Measurements from ENCODE around the gene R3HDM2.
"Not testable (repeated sequence)": the region's sequence is repeated elsewhere in the genome, so short reads cannot be mapped to it uniquely, and the experiment has no call there.

The R3HDM2 gene

DNA sequence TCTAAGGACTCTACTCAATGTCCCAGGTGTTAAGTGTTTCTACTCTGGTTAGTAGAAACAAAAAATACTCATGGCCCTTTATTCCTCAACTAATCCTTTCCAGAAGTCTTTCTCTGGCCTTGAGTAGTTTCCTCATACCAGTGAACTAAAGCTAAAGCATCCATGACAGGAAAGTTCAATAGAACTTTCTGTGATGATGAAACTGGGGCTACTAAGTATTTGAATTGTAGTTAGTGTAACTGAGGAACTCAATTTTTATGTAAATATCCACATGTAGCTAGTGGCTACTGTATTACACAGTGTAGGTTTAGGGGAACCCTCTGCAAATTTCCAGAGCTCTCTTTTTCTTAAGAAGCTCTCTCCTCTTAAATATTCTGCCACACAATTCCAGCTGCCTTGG is 63.7 kb downstream of the R3HDM2 start:
- Histone ChIP-seq H3K4me1 (ENCODE audit: insufficient read depth, low read length, severe bottlenecking) (no peaks in the 10 kb centered on the region), H3K36me3 (ENCODE audit: insufficient read depth, low read length) (peaks cover 19% of the 10 kb centered on the region), H3K79me2 (ENCODE audit: insufficient read depth, low read length) (no peaks in the 10 kb centered on the region), H3K9ac (ENCODE audit: low read length) (no peak overlapping the region), H3K4me2 (ENCODE audit: low read length) (no peak overlapping the region), H3K27me3 (ENCODE audit: insufficient read depth, low read length) (no peaks in the 10 kb centered on the region), H3F3A (ENCODE audit: insufficient read depth, low read length) (no peaks in the 10 kb centered on the region), H3K9me3 (ENCODE audit: low read length) (peaks cover 14% of the 10 kb centered on the region; the same call in 1 of the 2 replicates), H3K4me3 (ENCODE audit: low read depth, low read length, poor library complexity, severe bottlenecking) (no peak overlapping the region), H3K27ac (ENCODE audit: low read depth, low read length, poor library complexity, severe bottlenecking) (no peak overlapping the region), H4K20me1 (ENCODE audit: insufficient read depth, low read length) (no peaks in the 10 kb centered on the region), H3K9me2 (ENCODE audit: low read depth, low read length) (no peaks in the 10 kb centered on the region), H2AFZ (ENCODE audit: low read length) (no peak overlapping the region)
- TF ChIP-seq EZH2 (IDR thresholded peaks at IDR 0.05; ENCODE audit: borderline replicate concordance, low read length), result no peak
- TF ChIP-seq, protein P1, sequence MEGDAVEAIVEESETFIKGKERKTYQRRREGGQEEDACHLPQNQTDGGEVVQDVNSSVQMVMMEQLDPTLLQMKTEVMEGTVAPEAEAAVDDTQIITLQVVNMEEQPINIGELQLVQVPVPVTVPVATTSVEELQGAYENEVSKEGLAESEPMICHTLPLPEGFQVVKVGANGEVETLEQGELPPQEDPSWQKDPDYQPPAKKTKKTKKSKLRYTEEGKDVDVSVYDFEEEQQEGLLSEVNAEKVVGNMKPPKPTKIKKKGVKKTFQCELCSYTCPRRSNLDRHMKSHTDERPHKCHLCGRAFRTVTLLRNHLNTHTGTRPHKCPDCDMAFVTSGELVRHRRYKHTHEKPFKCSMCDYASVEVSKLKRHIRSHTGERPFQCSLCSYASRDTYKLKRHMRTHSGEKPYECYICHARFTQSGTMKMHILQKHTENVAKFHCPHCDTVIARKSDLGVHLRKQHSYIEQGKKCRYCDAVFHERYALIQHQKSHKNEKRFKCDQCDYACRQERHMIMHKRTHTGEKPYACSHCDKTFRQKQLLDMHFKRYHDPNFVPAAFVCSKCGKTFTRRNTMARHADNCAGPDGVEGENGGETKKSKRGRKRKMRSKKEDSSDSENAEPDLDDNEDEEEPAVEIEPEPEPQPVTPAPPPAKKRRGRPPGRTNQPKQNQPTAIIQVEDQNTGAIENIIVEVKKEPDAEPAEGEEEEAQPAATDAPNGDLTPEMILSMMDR (IDR thresholded peaks at IDR 0.05; ENCODE audit: low read length), result no peak

- H3K4me3 ChIP-seq (ENCODE audit: low read depth, low read length, poor library complexity, severe bottlenecking), result no peak overlapping the region
- H3K4me1 ChIP-seq (ENCODE audit: insufficient read depth, low read length, severe bottlenecking), result no peaks in the 10 kb centered on the region
- no peaks in the 10 kb centered on the region for H3K79me2 ChIP-seq (ENCODE audit: insufficient read depth, low read length)
- H3K36me3 ChIP-seq (ENCODE audit: insufficient read depth, low read length), result peaks cover 15% of the 10 kb centered on the region
- H3K27me3 ChIP-seq (ENCODE audit: insufficient read depth, low read length), result no peaks in the 10 kb centered on the region
- peaks cover 14% of the 10 kb centered on the region; the same call in 1 of the 2 replicates for H3K9me3 ChIP-seq (ENCODE audit: low read length)
- no peak overlapping the region for H3K4me2 ChIP-seq (ENCODE audit: low read length)
- no peak overlapping the region for H2AFZ ChIP-seq (ENCODE audit: low read length)
- H3F3A ChIP-seq (ENCODE audit: insufficient read depth, low read length), result no peaks in the 10 kb centered on the region
- no peak overlapping the region for H3K27ac ChIP-seq (ENCODE audit: low read depth, low read length, poor library complexity, severe bottlenecking)
- TF ChIP-seq EZH2 (IDR thresholded peaks at IDR 0.05; ENCODE audit: borderline replicate concordance, low read length), result no peak
- TF ChIP-seq, protein P1 (IDR thresholded peaks at IDR 0.05; ENCODE audit: low read length), result no peak
- H3K9ac ChIP-seq (ENCODE audit: low read length), result no peak overlapping the region
- H4K20me1 ChIP-seq (ENCODE audit: insufficient read depth, low read length), result no peaks in the 10 kb centered on the region
- no peaks in the 10 kb centered on the region for H3K9me2 ChIP-seq (ENCODE audit: low read depth, low read length)
These were observed 64.5 kb downstream of the R3HDM2 start for GRCh38 chr12:57366315-57366714.

DNA sequence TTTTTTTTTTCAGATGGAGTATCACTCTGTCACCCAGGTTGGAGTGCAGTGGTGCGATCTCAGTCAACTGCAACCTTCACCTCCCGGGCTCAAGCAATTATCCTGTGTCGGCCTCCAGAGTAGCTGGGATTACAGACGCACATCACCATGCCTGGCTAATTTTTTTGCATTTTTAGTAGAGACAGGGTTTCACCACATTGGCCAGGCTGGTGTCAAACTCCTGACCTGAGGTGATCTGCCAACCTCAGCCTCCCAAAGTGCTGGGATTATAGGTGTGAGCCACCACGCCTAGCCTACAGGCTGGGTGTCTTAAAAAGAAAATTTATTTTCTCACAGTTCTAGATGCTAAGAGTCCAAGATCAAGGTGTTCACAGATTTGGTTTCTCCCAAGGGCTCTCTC is 66.7 kb downstream of the R3HDM2 start:
- not testable (repeated sequence) for H3K27me3 ChIP-seq (ENCODE audit: insufficient read depth, low read length); H3K4me1 ChIP-seq (ENCODE audit: insufficient read depth, low read length, severe bottlenecking); H4K20me1 ChIP-seq (ENCODE audit: insufficient read depth, low read length); H3K27ac ChIP-seq (ENCODE audit: low read depth, low read length, poor library complexity, severe bottlenecking); H3K4me3 ChIP-seq (ENCODE audit: low read depth, low read length, poor library complexity, severe bottlenecking); H3F3A ChIP-seq (ENCODE audit: insufficient read depth, low read length); H3K4me2 ChIP-seq (ENCODE audit: low read length); H3K9ac ChIP-seq (ENCODE audit: low read length); H3K9me2 ChIP-seq (ENCODE audit: low read depth, low read length); H3K79me2 ChIP-seq (ENCODE audit: insufficient read depth, low read length); H2AFZ ChIP-seq (ENCODE audit: low read length)
- H3K36me3 ChIP-seq (ENCODE audit: insufficient read depth, low read length), result peaks cover 12% of the 10 kb centered on the region
- H3K9me3 ChIP-seq (ENCODE audit: low read length), result peaks cover 14% of the 10 kb centered on the region; the same call in 1 of the 2 replicates

DNA sequence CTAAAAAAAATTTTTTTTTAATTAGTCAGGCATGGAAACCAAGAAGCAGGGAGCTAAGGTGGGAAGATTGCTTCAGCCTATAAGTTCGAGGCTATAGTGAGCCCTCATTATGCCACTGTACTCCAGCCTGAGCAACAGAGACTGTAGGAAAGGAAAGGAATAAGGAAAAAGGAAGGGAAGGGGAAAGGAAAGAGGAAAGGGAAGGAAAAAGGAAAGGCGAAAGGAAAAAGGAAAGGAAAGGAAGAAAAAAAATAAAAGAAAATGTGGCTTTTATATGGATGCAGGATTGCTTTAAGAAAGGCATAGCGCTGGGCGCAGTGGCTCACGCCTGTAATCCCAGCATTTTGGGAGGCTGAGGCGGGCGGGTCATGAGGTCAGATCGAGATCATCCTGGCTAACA is 70.4 kb downstream of the R3HDM2 start:
- H3K9me3 ChIP-seq (ENCODE audit: low read length), result no peaks in the 10 kb centered on the region

More for the DNA sequence above, 70.4 kb downstream of the R3HDM2 start:
- H3K4me3 ChIP-seq (ENCODE audit: low read depth, low read length, poor library complexity, severe bottlenecking), result no peak overlapping the region
- H4K20me1 ChIP-seq (ENCODE audit: insufficient read depth, low read length), result no peaks in the 10 kb centered on the region
- no peaks in the 10 kb centered on the region for H3K36me3 ChIP-seq (ENCODE audit: insufficient read depth, low read length)
- H3F3A ChIP-seq (ENCODE audit: insufficient read depth, low read length), result no peaks in the 10 kb centered on the region
- H3K27ac ChIP-seq (ENCODE audit: low read depth, low read length, poor library complexity, severe bottlenecking), result no peak overlapping the region
- no peak for TF ChIP-seq EZH2 (IDR thresholded peaks at IDR 0.05; ENCODE audit: borderline replicate concordance, low read length)
- TF ChIP-seq, protein P1 (IDR thresholded peaks at IDR 0.05; ENCODE audit: low read length), result no peak
- H3K4me2 ChIP-seq (ENCODE audit: low read length), result no peak overlapping the region
- no peak overlapping the region for H2AFZ ChIP-seq (ENCODE audit: low read length)
- H3K9me2 ChIP-seq (ENCODE audit: low read depth, low read length), result no peaks in the 10 kb centered on the region
- H3K4me1 ChIP-seq (ENCODE audit: insufficient read depth, low read length, severe bottlenecking), result no peaks in the 10 kb centered on the region
- H3K27me3 ChIP-seq (ENCODE audit: insufficient read depth, low read length), result no peaks in the 10 kb centered on the region
- H3K9ac ChIP-seq (ENCODE audit: low read length), result no peak overlapping the region
- H3K79me2 ChIP-seq (ENCODE audit: insufficient read depth, low read length), result no peaks in the 10 kb centered on the region

Data from OCI-LY1 (cell line).